GM12865 (cell line): ENCODE results near the gene P2RY8.

Experiments
- DNase-seq: peaks from one replicate; pipeline ENCODE4 v3.0.0; 2010; ENCODE audit warnings: low read depth
- H3K4me3 ChIP-seq: 2 replicates; pipeline ENCODE4 v1.5.1; 2011; ENCODE audit warnings: mild to moderate bottlenecking, low read depth, low read length, control low read depth
- CTCF ChIP-seq: IDR thresholded peaks from 2 replicates; pipeline ENCODE4 v1.5.1; 2011; ENCODE audit warnings: low read length, control low read depth, low read depth, inconsistent platforms; ENCODE audit not compliant: insufficient read depth; ENCODE audit errors: missing control alignments

Gene P2RY8

GRCh38 chrX:1488745-1489144, 48.2 kb downstream of the P2RY8 start:
- no peak for TF ChIP-seq CTCF
- DNase-seq, result no peak
- no peak overlapping the region for H3K4me3 ChIP-seq

GRCh38 chrX:1488141-1488540, 48.8 kb downstream of the P2RY8 start:
- no peak for TF ChIP-seq CTCF
- H3K4me3 ChIP-seq, result no peak overlapping the region
- DNase-seq, result no peak

- no peak for TF ChIP-seq CTCF
- no peak for DNase-seq
- no peak overlapping the region for H3K4me3 ChIP-seq
Measured at GRCh38 chrX:1487401-1487800, 49.6 kb downstream of the P2RY8 start.

GRCh38 chrX:1486749-1487361, 50.1 kb downstream of the P2RY8 start:
- no peak for TF ChIP-seq CTCF

GRCh38 chrX:1486177-1486576, 50.8 kb downstream of the P2RY8 start:
- no peak for TF ChIP-seq CTCF
- no peak overlapping the region for H3K4me3 ChIP-seq
- no peak for DNase-seq

More at GRCh38 chrX:1486749-1487361, 50.1 kb downstream of the P2RY8 start:
- no peak for DNase-seq
- no peak overlapping the region for H3K4me3 ChIP-seq

GRCh38 chrX:1485033-1485432, 52.0 kb downstream of the P2RY8 start:
- no peak overlapping the region for H3K4me3 ChIP-seq
- no peak for TF ChIP-seq CTCF
- DNase-seq, result no peak

- no peak for TF ChIP-seq CTCF
- H3K4me3 ChIP-seq, result no peak overlapping the region
- peak; percentile 70 for DNase-seq
Measured at GRCh38 chrX:1484638-1485019, 52.4 kb downstream of the P2RY8 start.
